Endothelial cell of umbilical vein (primary cell): ENCODE measurements around the gene ARHGAP22. TPM values are rescaled to one million over a fixed set of nuclear protein-coding genes. Genes with fewer than 3 reads are reported as not detected.

Source experiments
- BruUV-seq: library from RNA; stranded (reverse); fragments of 400-500 nt; replicated peaks from 2 replicates; lab custom pipeline; 2021; lab: Mats Ljungman, UMichigan
- CTCF ChIA-PET: fragments of 300-600, 350-600 bp; sonication (Branson Sonifier 250); formaldehyde crosslinking; loops from one replicate; lab custom pipeline; 2021; ENCODE audit warnings: antibody characterized with exemption, inconsistent platforms; lab: Charles Lee
- POLR2A ChIA-PET: fragments of 300-600, 350-600 bp; sonication (Branson Sonifier 250); formaldehyde crosslinking; loops from one replicate; lab custom pipeline; 2021; ENCODE audit warnings: antibody characterized with exemption, inconsistent platforms; lab: Charles Lee
- DNase-seq: peaks from one replicate; pipeline ENCODE4 v3.0.0-alpha.2; 2011; ENCODE audit warnings: low read depth, low spot score
- FAIRE-seq: peaks from 2 replicates; lab custom pipeline; 2011; peaks lifted over from hg19 to GRCh38; lab: Jason Lieb, UNC
- H2AFZ ChIP-seq: 2 replicates; pipeline ENCODE4 v1.6.0; 2012; ENCODE audit warnings: low read depth, low read length, control low read depth, inconsistent platforms
- H3K27ac ChIP-seq: 2 replicates; pipeline ENCODE4 v1.5.1; 2011; ENCODE audit warnings: low read depth, mild to moderate bottlenecking, control low read depth, low read length, moderate library complexity; ENCODE audit not compliant: insufficient read depth
- H3K27me3 ChIP-seq, 2 experiments: 2 replicates each; pipeline versions ENCODE4 v1.6.0 to v1.6.1; 2011; ENCODE audit warnings: low read length in 2 of 2, mixed read lengths in 1 of 2; ENCODE audit not compliant: control insufficient read depth in 2 of 2, insufficient read depth in 2 of 2
- H3K36me3 ChIP-seq, 2 experiments: 2 replicates in 1 of 2; 3 replicates in 1 of 2; pipeline ENCODE4 v1.5.1; 2011; ENCODE audit warnings: low read length in 2 of 2, mild to moderate bottlenecking in 1 of 2, moderate library complexity in 1 of 2; ENCODE audit not compliant: control insufficient read depth in 2 of 2, insufficient read depth in 2 of 2; ENCODE audit errors: extremely low read depth in 1 of 2
- H3K4me1 ChIP-seq: 3 replicates; pipeline ENCODE4 v1.5.1; 2011; ENCODE audit warnings: mild to moderate bottlenecking, low read length; ENCODE audit not compliant: control insufficient read depth, insufficient read depth; ENCODE audit errors: extremely low read depth
- H3K4me2 ChIP-seq: 2 replicates; pipeline ENCODE4 v1.6.1; 2011; ENCODE audit warnings: low read length, control low read depth, mixed read lengths; ENCODE audit not compliant: insufficient read depth
- H3K4me3 ChIP-seq, 3 experiments: fragments of 200-600 bp in 1 of 3; sonication (generic), shearing (Covaris generic) in 1 of 3; replicated peaks in 1 of 3; 2 replicates each; pipeline ENCODE4 v1.5.1; 2011 to 2016; ENCODE audit warnings: control low read depth in 3 of 3, low read length in 3 of 3, mild to moderate bottlenecking in 2 of 3, inconsistent platforms in 1 of 3, low read depth in 1 of 3, moderate library complexity in 1 of 3; ENCODE audit not compliant: insufficient read depth in 1 of 3
- H3K79me2 ChIP-seq: 2 replicates; pipeline ENCODE4 v1.6.0; 2012; ENCODE audit warnings: low read length, inconsistent platforms; ENCODE audit not compliant: control insufficient read depth, insufficient read depth
- H3K9ac ChIP-seq: replicated peaks from 2 replicates; pipeline ENCODE3; 2011; ENCODE audit warnings: low read length, control low read depth; ENCODE audit not compliant: insufficient read depth; ENCODE audit errors: extremely low read depth
- H3K9me1 ChIP-seq: replicated peaks from 3 replicates; pipeline ENCODE4 v1.6.0; 2011; ENCODE audit warnings: mild to moderate bottlenecking, low read length; ENCODE audit not compliant: control insufficient read depth, insufficient read depth; ENCODE audit errors: extremely low read depth
- H3K9me3 ChIP-seq: replicated peaks from 2 replicates; pipeline ENCODE4 v1.5.1; 2012; ENCODE audit warnings: low read length, inconsistent platforms; ENCODE audit not compliant: control insufficient read depth, insufficient read depth
- H4K20me1 ChIP-seq: replicated peaks from 2 replicates; pipeline ENCODE3; 2011; ENCODE audit warnings: mild to moderate bottlenecking, low read length; ENCODE audit not compliant: control insufficient read depth, insufficient read depth; ENCODE audit errors: extremely low read depth
- EZH2 ChIP-seq: IDR thresholded peaks from 2 replicates; pipeline ENCODE4 v1.6.1; 2012; ENCODE audit warnings: borderline replicate concordance, low read depth, mild to moderate bottlenecking, moderate library complexity, low read length, inconsistent platforms; ENCODE audit not compliant: severe bottlenecking
- FOS ChIP-seq: IDR thresholded peaks from 2 replicates; pipeline ENCODE4 v1.6.1; 2011; ENCODE audit warnings: mild to moderate bottlenecking, low read length, moderate library complexity, borderline replicate concordance; ENCODE audit not compliant: insufficient read depth
- GATA2 ChIP-seq: IDR thresholded peaks from 2 replicates; pipeline ENCODE4 v1.7.0; 2011; ENCODE audit warnings: low read depth, mild to moderate bottlenecking, moderate library complexity, mixed read lengths, low read length; ENCODE audit not compliant: insufficient read length, insufficient read depth
- JUN ChIP-seq: IDR thresholded peaks from 2 replicates; pipeline ENCODE4 v1.6.1; 2011; ENCODE audit warnings: borderline replicate concordance, low read depth; ENCODE audit not compliant: insufficient read length, insufficient read depth
- MYC ChIP-seq: IDR thresholded peaks from one replicate; pipeline ENCODE4 v1.6.1; 2011; ENCODE audit warnings: mild to moderate bottlenecking, low read depth, low read length
- POLR2A ChIP-seq: IDR thresholded peaks from 2 replicates; pipeline ENCODE4 v1.6.1; 2012; ENCODE audit warnings: low read depth, mild to moderate bottlenecking, control low read depth, low read length
- POLR2AphosphoS5 ChIP-seq: IDR thresholded peaks from 2 replicates; pipeline ENCODE4 v1.6.1; 2012; ENCODE audit warnings: low read depth, mild to moderate bottlenecking, control low read depth, low read length, moderate library complexity; ENCODE audit not compliant: insufficient read depth
- dilution Hi-C: fragments of 300-500 bp; cut with MboI; formaldehyde crosslinking; loops from one replicate; pipeline ENCODE4 v1.15.0; 2019; ENCODE audit warnings: low sequenced_read_pairs; ENCODE audit not compliant: extremely low pct_ligation_motif_present
- intact Hi-C: fragments of 100-400 bp; cut with micrococcal nuclease; formaldehyde crosslinking; loops from one replicate; pipeline ENCODE4 v1.10.0; 2022
- polyA plus RNA-seq, 4 experiments: library from polyadenylated mRNA; depleted of rRNA in 3 of 4; stranded (reverse) in 3 of 4; unstranded in 1 of 4; fragments of >200 nt; gene quantifications; 2 replicates each; pipeline versions ENCODE4 v1.2.1 to v1.2.3, GENCODE V29; 2011 to 2012; ENCODE audit warnings: missing spikeins in 1 of 4
- total RNA-seq: library from RNA; stranded (reverse); gene quantifications from 2 replicates; pipeline ENCODE4 v1.2.3, GENCODE V29; 2021
- TF ChIP-seq, protein P1 (sequence below): IDR thresholded peaks from 2 replicates; pipeline ENCODE4 v1.6.1; 2011; ENCODE audit not compliant: insufficient read depth, insufficient read length
- TF ChIP-seq, protein P2 (sequence below), 2 donors: IDR thresholded peaks; 1 replicate in 1 of 2; 2 replicates in 1 of 2; pipeline ENCODE4 v1.5.1; 2011; ENCODE audit warnings: low read length in 2 of 2, mild to moderate bottlenecking in 2 of 2, moderate library complexity in 2 of 2, control low read depth in 1 of 2, inconsistent platforms in 1 of 2, low read depth in 1 of 2; ENCODE audit not compliant: insufficient read depth in 1 of 2; ENCODE audit errors: extremely low read depth in 1 of 2

The ARHGAP22 gene
- total and polyA plus RNA-seq, 2 donors (not counting 3 experiments of a cell fraction or from before 2014, with no cell fraction given), result 8.6 to 50.3 TPM

DNA sequence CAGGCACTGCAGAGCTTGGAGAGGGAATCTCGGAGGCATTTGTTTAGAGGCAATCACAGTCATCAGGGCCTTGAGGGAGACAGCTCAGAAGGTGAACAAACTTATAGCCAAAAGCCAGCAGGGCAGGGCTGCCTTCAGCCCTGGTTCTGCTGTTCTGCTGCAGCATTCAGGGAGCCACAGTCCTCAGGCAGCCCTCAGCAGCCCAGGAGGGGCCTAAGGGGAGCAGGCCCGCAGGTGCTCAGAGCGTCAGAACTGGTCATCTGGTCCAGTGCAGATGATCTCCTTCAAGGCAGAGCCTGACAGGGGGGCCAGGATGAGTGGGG is 84.7 kb downstream of the ARHGAP22 start:
- Histone ChIP-seq H3K9me1 (no peaks in the 10 kb centered on the region), H3K4me1 (peaks cover 10% of the 10 kb centered on the region), H4K20me1 (no peaks in the 10 kb centered on the region), H2AFZ (no peak overlapping the region), H3K4me3 (no peak overlapping the region), H3K27ac (no peak overlapping the region), H3K79me2 (peaks cover 76% of the 10 kb centered on the region), H3K9ac (no peak overlapping the region), H3K27me3 (no peaks in the 10 kb centered on the region), H3K36me3 (no peaks in the 10 kb centered on the region), H3K4me2 (no peak overlapping the region), H3K9me3 (peaks cover 2% of the 10 kb centered on the region)
- intact Hi-C loops (loop anchor here (5.0 kb wide), 1 partner anchor 213 kb away; the partner anchor contains the start of gene MAPK8), dilution Hi-C loops (no loop called here)
- no peak for TF ChIP-seq FOS
- no peak for TF ChIP-seq MYC
- TF ChIP-seq EZH2, result no peak
- TF ChIP-seq POLR2A, result no peak
- TF ChIP-seq POLR2AphosphoS5, result no peak
- TF ChIP-seq JUN, result no peak
- no peak for TF ChIP-seq GATA2
- TF ChIP-seq, protein P1, sequence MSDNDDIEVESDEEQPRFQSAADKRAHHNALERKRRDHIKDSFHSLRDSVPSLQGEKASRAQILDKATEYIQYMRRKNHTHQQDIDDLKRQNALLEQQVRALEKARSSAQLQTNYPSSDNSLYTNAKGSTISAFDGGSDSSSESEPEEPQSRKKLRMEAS, result no peak
- TF ChIP-seq, protein P2, sequence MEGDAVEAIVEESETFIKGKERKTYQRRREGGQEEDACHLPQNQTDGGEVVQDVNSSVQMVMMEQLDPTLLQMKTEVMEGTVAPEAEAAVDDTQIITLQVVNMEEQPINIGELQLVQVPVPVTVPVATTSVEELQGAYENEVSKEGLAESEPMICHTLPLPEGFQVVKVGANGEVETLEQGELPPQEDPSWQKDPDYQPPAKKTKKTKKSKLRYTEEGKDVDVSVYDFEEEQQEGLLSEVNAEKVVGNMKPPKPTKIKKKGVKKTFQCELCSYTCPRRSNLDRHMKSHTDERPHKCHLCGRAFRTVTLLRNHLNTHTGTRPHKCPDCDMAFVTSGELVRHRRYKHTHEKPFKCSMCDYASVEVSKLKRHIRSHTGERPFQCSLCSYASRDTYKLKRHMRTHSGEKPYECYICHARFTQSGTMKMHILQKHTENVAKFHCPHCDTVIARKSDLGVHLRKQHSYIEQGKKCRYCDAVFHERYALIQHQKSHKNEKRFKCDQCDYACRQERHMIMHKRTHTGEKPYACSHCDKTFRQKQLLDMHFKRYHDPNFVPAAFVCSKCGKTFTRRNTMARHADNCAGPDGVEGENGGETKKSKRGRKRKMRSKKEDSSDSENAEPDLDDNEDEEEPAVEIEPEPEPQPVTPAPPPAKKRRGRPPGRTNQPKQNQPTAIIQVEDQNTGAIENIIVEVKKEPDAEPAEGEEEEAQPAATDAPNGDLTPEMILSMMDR (IDR thresholded peaks at IDR 0.05; ENCODE audit: extremely low read depth in 1 of 2, insufficient read depth in 1 of 2, low read depth in 1 of 2, low read length in 2 of 2), result no peak
- no peak for DNase-seq
- ChIA-PET CTCF (interaction anchor here (1.1 to 1.9 kb wide), 5 partner anchors 9 to 156 kb away, joined by 3 to 6 read pairs (median 4); no protein-coding TSS in a partner anchor), POLR2A (no interaction called here)
- no peak for FAIRE-seq
- no TSS peak for BruUV-seq
